SW480 (cell line): Measurements from ENCODE around the gene BEAN1.
"Not testable (repeated sequence)": the region's sequence is repeated elsewhere in the genome, so short reads cannot be mapped to it uniquely, and the experiment has no call there.

Experiments used
- DNase-seq: peaks from one replicate; pipeline ENCODE4 v3.0.0-alpha.2; 2016; ENCODE audit warnings: low spot score

BEAN1 gene

DNA sequence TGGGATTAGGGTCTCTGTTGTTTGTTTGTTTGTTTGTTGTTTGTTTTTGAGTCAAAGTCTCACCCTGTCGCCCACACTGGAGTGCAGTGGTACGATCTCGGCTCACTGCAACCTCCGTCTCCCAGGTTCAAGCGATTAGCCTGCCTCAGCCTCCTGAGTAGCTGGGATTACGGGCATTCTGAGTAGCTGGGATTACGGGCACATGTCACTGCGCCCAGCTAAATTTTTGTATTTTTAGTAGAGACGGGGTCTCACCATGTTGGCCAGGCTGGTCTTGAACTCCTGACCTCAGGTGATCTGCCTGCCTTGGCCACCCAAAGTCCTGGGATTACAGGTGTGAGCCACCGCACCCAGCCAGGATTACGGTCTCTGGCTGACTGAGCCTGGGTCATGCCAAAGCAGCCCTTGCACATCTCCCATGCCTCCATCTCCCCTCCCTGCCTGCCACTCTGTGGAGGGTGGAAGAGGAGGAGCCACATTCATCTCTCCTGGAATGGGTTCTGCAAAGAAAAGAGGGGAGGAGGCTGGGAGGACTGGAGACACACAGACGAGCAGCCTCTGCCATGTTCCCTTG, 59.2 kb downstream of the BEAN1 start:
- DNase-seq: no peak

DNA sequence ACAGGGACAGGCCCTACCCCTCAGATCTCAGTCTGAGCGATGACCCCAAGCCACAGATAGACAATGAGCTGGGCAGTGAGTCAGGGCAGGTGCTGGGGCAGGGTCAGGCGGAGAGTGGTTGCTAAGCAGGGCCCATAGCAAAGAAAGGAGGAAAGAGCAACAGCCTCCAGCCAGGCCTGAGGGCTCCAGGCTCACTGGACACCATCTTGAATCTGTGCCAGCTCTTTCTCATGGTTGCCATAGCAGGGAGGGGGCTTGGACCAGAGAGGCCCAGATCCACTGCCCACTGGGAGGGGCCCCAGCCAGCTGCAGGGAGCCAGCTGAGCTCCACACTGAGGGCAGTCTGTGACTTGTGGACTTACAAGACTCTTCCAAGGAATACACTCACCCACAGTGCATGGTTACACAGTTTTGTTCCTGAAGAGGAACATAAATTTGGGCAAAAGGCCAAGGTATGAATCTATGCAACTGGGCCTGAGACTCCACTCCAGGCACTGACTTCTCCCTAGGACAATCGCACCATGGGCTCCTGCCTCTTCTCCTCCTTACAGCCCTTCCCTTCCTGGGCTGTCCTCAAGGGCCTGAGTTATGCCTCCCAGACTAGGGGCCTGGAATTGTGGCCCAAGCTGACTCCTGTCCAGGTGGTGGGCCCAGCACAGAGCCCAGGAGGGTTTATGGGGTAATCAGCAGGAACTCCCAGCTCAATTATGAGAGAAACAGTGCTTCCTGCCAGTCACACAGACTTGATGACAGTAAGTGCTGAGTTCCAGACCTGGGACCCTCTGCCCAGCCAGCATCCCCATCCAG, 59.9 kb downstream of the BEAN1 start:
- no peak for DNase-seq

DNA sequence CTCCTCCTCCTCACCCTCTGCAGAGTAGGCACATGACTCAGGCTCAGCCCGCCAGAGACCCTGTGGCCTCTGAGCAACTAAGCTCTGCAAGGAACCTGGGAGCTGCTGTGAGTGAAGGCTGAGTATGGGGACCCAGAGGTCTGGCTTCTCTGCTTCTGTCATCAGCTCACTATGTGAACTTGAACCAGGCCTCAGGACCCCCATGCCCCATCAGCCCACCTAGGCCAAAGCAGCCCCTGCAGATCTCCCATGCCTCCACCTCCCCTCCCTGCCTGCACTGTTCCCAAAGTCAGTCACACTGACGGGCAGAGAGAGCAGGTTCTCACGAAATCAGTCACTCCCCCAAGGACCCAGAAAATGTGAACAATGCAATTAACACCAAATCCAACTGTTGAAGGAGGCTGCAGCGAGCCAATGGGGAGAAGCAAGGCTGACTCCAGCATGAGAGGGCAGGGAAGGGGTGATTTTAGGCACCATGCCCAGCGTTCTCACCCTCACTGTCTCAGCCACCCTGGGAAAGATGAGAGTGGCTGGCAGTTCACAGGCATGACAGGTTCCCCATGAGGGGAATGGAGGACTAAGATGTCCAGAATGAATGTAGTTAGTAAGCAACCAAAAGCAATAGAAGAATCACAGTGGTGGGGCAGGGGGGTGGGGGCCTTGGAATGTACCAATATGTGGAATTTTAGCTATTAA, 60.6 kb downstream of the BEAN1 start:
- DNase-seq: no peak

DNA sequence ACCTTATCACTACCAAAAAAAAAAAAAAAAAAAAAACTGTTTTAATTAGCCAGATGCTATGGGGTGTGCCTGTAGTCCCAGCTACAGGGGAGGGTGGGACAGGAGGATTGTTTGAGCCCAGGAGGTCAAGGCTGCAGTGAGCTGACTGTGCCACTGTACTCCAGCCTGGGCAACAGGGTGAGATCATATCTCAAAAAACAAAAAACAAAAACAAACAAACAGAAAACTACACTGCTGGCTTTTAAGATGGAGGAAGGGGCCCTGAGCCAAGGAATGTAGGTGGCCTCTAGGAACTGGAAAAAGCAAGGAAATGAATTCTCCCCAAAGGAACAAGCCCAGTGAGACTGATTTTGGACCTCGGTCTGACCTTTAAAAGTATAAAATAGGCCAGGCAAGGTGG, 61.4 kb downstream of the BEAN1 start:
- no peak for DNase-seq

DNA sequence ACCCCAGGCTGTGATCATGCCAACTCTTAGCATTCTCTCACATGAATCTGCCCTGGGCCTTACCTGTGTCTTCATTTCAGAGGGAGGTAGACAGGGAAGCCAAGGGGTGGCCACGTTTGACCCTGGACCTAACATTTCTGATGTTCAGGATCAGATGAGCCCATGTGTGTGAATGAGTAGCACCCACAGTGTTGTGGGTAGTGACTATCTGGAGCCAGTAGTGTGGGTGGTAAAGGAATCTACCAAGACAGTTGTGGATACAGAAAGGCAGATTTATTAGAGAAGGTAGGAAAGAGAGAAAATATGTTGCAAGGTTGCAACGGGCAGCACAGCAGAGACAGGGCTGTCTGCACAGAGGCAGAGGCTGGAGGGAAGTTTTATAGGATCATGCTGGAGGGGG, 62.3 kb downstream of the BEAN1 start:
- no peak for DNase-seq

DNA sequence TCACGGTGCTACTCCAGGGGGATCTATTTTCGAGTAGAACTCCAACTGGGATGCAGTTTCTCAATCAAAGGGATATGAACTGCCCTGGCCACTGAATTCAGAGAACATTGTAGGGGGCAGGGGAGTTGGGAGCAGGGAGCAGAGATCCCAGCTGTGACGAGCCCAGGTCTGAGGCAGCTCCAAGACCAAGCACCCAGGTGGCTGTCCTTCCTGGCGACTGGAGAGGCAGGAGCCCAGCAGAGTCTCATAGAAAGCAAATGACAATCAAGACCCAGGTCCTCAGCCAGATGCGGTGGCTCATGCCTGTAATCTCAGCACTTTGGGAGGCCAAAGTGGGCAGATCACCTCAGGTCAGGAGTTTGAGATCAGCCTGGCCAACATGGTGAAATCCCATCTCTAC, 62.7 kb downstream of the BEAN1 start:
- DNase-seq: no peak

DNA sequence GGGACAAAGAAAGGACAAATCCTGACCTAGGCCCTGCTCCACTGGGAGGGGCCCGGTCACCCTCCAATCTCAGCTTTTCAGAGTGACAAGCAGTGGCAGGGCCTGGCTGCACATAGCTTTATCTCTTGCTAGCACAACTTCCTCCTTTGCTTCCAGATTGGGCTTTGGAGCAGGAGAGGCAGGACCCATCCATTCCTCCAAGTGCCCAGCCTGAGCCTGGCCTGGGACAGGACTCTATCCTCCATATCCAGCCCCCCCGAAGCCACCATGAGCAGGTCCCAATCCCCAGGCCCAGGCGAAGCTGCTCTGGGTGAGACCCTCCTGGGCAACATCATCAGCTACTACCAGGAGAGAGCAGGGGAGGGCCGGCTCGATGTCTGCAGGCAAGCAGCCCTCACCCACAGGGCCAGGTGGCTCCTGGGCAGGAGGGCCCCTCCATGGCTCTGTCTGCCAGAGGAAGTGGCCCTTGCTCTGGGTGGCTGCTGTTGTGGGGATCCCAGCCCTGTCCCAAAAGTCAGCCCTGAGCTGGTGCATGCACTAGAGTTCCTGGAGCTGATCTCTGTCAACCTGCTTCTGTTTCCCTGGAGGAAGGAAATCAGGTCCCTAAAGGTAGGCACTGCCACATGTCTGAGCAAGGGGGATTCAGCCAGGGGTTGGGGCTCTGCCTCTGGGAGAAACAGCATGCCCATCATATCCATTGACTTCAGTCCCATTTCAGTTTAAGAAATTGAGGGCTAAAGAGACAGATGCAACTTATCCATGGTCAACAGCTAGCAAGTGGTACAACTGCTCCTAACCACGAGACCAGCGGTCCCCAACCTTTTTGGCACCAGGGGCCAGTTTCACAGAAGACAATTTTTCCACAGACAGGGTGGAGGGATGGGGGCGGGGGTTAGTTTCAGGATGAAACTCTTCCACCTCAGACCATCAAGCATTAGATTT, 64.0 kb downstream of the BEAN1 start:
- DNase-seq: no peak

DNA sequence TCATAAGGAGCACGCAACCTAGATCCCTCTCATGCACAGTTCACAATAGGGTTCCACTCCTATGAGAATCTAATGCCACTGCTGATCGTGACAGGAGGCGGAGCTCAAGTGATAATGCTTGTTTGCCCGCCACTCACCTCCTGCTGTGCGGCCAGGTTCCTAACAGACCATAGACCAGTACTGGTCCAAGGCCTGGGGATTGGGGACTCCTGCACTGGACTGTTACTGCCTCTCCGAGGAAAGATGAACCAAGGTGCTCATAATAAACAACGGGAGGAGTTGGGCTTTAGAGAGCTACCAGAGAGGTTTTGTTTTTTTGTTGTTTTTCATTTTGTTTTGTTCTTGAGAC, 64.6 kb downstream of the BEAN1 start:
- DNase-seq: no peak

DNA sequence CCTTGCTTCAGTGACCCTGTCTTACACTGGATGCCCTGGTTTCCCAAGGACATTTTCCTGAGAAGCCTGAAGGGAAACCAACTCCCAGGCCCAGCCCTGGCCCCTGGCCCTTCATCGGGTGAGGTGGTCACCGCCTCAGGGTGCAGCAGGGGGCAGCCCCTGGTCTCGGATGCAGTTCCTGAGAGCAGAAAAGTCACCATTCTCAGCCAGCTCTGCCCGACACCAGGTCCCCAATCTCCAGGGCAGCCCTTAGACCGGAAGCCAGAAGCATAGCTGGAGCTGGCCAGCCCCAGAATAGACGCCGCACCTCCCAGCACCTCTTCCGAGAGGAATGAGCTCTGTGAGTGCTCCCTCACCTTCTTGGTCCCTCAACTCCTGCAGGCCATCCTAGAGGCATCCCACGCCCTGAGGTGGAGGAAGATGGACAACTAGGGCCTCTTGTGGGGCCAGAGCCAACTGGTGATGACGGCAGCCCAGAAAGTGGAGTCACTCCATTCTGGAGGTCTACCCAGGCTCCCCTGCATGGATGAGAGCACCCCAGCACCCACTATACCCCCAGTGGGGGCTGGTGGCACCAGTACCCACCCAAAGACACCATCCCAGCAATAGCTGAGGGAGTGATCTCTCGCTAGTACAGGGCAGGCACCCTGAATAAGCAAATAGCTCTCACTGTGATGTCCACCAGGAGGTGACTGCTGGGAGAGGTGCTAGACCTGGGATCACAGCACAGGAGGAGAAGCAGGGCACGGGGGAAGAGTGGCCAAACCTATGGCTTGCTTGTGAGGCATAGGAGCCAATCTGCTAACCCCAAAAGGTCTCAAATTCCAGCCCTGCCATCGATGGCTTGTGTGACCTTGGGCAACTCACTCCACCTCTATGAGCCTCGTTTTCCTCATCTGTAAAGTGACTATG, 66.7 kb downstream of the BEAN1 start:
- no peak for DNase-seq

DNA sequence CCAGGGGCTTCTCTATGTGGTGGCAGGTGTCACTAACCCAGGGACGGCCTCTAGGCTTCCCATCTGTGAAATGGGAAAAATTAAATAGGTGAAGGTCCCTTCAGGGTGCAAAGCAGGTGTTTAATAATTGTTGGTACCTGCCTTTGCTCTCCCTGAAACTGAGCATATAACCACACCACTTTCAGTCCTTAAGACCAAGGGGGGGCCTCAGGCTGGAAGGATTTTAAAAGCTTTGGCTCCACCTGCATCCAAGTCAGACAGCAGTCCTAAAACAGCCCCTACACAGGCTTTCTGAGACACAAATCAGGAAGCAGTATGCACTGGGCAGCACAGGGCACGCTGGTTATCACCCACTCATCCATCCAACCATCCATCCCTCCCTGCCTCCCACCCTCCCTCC, 67.8 kb downstream of the BEAN1 start:
- DNase-seq: no peak

DNA sequence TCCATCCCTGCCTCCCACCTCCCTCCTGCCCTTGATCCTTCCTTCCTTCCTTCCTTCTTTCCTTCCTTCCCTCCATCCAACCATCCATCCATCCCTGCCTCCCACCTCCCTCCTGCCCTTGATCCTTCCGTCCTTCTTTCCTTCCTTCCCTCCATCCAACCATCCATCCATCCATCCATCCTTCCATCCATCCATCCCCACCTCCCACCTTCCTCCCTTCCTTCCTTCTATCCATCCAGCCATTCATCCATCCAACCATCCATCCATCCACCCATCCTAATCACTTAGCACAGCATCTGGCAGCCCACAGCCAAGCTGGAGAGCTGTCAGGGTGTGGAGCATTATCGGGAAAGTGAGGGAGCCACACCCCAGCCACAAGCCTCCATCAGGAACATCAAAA, 68.3 kb downstream of the BEAN1 start:
- DNase-seq: no peak

DNA sequence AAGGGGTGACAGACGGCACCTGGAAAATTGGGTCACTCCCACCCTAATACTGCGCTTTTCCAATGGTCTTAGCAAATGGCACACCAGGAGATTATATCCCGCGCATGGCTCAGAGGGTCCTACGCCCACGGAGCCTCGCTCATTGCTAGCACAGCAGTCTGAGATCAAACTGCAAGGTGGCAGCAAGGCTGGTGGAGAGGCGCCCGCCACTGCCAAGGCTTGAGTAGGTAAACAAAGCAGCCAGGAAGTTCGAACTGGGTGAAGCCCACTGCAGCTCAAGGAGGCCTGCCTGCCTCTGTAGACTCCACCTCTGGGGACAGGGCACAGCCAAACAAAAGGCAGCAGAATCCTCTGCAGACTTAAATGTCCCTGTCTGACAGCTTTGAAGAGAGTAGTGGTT, 69.1 kb downstream of the BEAN1 start:
- DNase-seq: not testable (repeated sequence)

DNA sequence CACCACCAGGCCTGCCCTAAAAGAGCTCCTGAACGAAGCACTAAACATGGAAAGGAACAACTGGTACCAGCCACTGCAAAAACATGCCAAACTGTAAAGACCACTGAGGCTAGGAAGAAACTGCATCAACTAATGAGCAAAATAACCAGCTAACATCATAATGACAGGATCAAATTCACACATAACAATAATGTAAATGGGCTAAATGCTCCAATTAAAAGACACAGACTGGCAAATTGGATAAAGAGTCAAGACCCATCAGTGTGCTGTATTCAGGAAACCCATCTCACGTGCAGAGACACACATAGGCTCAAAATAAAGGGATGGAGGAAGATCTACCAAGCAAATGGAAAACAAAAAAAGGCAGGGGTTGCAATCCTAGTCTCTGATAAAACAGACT, 70.8 kb downstream of the BEAN1 start:
- DNase-seq: not testable (repeated sequence)

DNA sequence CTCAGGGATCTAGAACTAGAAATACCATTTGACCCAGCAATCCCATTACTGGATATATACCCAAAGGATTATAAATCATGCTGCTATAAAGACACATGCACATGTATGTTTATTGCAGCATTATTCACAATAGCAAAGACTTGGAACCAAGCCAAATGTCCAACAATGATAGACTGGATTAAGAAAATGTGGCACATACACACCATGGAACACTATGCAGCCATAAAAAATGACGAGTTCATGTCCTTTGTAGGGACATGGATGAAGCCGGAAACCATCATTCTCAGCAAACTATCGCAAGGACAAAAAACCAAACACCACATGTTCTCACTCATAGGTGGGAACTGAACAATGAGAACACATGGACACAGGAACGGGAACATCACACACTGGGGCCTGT, 74.5 kb downstream of the BEAN1 start:
- not testable (repeated sequence) for DNase-seq

DNA sequence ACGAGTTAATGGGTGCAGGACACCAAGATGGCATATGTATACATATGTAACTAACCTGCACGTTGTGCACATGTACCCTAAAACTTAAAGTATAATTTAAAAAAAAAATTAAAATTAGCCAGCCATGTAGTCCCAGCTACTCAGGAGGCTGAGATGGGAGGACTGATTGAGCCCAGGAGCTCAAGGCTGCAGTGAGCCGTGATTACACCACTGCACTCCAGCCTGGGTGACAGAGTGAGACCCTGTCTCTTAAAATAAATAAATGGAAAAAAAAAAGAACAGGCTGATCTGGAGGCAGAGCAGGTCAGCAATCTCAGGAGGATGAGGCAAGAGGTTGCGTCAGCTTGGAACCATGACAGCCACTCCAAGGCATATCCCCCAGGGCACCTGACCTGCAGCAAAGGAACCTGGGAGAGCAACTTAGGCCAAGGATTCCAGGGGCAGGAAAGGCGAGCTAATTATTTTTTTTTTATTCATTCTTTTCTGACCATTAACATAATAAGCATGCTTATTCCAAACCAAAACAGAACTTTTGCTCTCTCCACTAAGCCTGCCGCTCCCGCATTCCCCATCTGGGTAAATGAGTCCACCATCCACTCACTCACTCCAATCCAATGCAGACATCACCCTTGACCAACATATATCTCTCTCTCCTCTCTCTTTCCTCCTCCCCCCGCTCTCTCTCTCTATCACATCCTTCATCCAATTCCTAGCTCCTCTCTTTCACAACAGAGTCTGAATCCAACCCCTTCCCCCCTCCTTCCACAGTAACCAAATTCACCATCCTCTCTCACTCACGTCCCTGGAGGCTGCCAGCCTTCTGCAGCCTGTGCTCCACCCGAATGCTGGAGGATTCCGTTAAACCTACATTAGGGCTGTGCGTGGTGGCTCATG, 75.2 kb downstream of the BEAN1 start:
- no peak for DNase-seq

DNA sequence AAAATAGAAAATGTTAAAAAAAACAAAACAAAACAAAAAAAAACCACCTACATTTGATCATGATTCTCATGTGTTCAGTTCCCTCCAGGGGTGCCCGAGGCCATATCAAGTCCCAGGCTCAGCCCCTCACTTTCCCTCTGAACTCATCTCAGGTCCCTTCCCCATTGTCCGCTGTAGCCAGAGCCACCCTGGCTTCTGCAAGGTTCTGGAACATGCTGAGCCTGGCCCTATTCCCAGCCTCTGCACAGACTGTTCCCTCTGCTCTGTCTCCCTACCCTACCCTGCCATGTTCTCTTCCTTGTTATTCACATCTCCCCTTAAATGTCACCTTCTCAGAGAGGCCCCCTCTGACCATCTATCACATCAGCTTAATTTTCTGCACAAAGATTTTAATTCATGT, 75.9 kb downstream of the BEAN1 start:
- no peak for DNase-seq

DNA sequence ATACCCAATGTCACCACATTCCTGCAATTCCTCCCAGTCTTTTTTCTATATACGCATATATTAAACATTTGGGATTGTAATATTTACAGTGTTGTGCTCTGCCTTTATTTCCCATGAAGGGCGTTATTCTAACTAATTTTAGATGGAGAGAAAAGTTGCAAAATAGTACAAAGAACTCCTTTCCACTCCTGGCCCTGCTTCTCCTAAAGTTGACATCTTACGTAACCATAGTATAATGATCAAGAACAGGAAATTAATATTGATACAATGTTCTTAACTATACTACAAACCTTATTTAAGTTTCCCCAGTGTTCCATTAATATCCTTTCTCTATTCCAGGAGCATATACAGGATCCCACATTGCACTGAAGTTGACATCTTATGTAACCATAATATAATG, 76.5 kb downstream of the BEAN1 start:
- no peak for DNase-seq

DNA sequence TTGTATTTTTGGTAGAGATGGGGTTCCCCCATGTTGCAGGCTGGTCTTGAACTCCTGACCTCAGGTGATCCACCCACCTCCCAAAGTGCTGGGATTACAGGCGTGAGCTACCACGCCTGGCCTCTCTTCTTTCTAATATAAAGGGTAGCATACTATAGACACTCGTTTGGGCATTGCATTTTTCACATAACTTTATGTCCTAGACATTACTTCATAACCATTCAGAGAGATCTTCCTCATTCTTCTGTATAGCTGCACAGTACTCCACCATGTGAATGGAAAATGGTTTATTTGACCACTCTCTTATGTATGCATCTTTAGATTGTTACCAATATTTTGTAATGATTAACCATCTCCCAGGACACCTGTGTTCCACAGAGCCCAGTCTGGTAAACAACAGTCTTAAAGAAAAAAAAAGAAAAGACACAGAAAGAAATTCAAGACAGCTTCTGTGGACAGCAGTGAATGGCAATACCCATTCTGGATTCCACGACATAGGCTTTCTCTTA, 80.7 kb downstream of the BEAN1 start:
- no peak for DNase-seq

DNA sequence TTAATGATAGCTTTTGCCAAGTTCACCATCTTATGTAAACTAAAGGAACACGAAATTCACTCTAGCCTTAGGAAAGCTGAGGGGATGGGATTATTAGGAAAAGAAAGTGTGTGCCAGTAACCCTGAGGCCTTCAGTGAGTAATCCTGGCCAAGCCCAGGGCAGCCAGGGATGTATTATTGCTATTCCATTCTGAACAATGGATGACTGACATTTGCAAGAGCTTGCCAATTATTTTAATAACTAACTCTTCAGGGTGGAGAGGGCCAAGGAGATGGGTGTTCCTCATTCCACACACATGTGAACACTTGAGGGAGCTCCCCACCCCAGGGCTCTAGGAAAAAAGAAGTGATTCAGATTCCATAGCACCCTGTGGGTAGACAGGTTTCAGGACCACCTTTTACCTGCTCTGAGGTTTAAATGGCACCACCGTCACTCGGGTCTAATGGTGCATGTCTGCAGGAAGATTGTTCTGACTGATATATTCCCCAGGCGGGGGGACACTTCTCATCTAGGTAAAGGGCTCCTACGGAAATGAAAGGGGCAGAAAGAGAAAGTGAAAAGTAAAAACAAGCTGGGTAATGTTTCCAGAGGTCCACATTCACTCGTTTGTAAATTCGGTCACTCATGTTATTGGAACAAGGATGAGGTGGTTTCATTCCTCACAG, 81.3 kb downstream of the BEAN1 start:
- no peak for DNase-seq
